NB4 (cell line): Measurements from ENCODE around the gene ZNF10.

Experiments
- MAX ChIP-seq: IDR thresholded peaks from 2 replicates; pipeline ENCODE4 v1.6.1; 2011; ENCODE audit warnings: low read depth, low read length
- MYC ChIP-seq: IDR thresholded peaks from 2 replicates; pipeline ENCODE4 v1.6.1; 2011; ENCODE audit warnings: low read depth, low read length
- POLR2A ChIP-seq: IDR thresholded peaks from 2 replicates; pipeline ENCODE4 v1.6.1; 2011; ENCODE audit warnings: mild to moderate bottlenecking; ENCODE audit not compliant: insufficient read length; ENCODE audit errors: extremely low read depth
- TF ChIP-seq, protein P1 (sequence below): IDR thresholded peaks from one replicate; pipeline ENCODE4 v1.5.1; 2012; ENCODE audit warnings: low read depth, low read length

GRCh38 chr12:133203344-133204263 lies 73.2 kb downstream of the ZNF10 start:
- TF ChIP-seq POLR2A (no peak), MYC (no peak), MAX (no peak)
- TF ChIP-seq, protein P1, sequence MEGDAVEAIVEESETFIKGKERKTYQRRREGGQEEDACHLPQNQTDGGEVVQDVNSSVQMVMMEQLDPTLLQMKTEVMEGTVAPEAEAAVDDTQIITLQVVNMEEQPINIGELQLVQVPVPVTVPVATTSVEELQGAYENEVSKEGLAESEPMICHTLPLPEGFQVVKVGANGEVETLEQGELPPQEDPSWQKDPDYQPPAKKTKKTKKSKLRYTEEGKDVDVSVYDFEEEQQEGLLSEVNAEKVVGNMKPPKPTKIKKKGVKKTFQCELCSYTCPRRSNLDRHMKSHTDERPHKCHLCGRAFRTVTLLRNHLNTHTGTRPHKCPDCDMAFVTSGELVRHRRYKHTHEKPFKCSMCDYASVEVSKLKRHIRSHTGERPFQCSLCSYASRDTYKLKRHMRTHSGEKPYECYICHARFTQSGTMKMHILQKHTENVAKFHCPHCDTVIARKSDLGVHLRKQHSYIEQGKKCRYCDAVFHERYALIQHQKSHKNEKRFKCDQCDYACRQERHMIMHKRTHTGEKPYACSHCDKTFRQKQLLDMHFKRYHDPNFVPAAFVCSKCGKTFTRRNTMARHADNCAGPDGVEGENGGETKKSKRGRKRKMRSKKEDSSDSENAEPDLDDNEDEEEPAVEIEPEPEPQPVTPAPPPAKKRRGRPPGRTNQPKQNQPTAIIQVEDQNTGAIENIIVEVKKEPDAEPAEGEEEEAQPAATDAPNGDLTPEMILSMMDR = no peak
